ENCODE data around the gene S1PR5. TPM values are rescaled to one million over a fixed set of nuclear protein-coding genes. Genes with fewer than 3 reads are reported as not detected.

Gene S1PR5
- total and polyA plus RNA-seq, 2 experiments from 2014 or later: 4.6 to 8.0 TPM

DNA sequence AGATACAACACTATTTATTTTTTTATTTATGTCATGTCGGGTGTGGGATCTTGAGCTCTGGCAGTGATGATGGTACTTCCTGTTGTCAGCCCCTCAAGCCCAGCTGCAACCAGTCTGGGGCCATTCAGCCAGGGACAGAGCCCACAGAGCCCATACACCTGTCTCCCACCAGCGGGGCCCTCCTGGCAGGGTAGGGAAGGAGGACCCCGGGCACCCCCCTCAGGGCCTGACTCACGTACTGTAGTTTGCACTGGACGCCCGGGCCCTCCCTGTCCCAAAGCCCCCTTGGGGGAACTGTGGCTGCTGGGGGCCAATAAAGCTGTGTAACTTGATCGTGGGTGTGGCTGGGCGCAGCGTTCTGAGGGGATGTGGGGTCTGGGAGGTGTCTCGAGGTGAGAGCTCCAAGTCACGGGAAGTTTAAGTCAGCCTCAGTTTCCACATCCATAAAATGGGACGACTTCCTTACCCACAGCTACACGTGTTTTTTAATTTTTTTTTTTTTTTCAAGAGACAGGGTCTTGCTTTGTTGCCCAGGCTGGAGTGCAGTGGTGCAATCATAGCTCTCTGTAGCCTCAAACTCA, 35.9 kb upstream of the S1PR5 start:
- Histone ChIP-seq H3K4me2 (no peak overlapping the region), H3F3A (replicated peaks; ENCODE audit: low read depth) (peaks cover 30% of the 10 kb centered on the region), H4K20me1 (replicated peaks; ENCODE audit: insufficient read depth) (peaks cover 8% of the 10 kb centered on the region), H3K9me2 (ENCODE audit: insufficient read depth) (no peaks in the 10 kb centered on the region), H2AFZ (no peak overlapping the region), H3K4me1 (ENCODE audit: insufficient read depth) (no peaks in the 10 kb centered on the region), H3K36me3 (ENCODE audit: insufficient read depth) (peaks cover 16% of the 10 kb centered on the region; the same call in 1 of the 2 replicates), H3K27ac (ENCODE audit: low read depth) (no peak overlapping the region), H3K4me3 (no peak overlapping the region), H3K27me3 (ENCODE audit: insufficient read depth) (no peaks in the 10 kb centered on the region), H3K79me2 (replicated peaks; ENCODE audit: insufficient read depth) (no peaks in the 10 kb centered on the region)
- Mint-ChIP-seq H3K36me3 (ENCODE audit: low read depth) (peaks cover 87% of the 10 kb centered on the region), H3K4me1 (no peaks in the 10 kb centered on the region), H3K27me3 (ENCODE audit: insufficient read depth, low read depth, poor library complexity) (peaks cover 22% of the 10 kb centered on the region), H3K27ac (no peak overlapping the region), H3K4me3 (no peak overlapping the region), H3K9me3 (no peaks in the 10 kb centered on the region)
- TF ChIP-seq STAT1 (IDR thresholded peaks at IDR 0.05; ENCODE audit: unreplicated experiment) (no peak), POLR2AphosphoS5 (IDR thresholded peaks at IDR 0.05; ENCODE audit: low read depth) (no peak), EZH2phosphoT487 (IDR thresholded peaks at IDR 0.05; ENCODE audit: unreplicated experiment) (no peak), ETS1 (IDR thresholded peaks at IDR 0.05) (no peak), EZH2 (IDR thresholded peaks at IDR 0.05; ENCODE audit: low read depth, unreplicated experiment) (no peak), ZNF114 (CRISPR knock-in tag; IDR thresholded peaks at IDR 0.05) (no peak), JUNB (IDR thresholded peaks at IDR 0.05; ENCODE audit: unreplicated experiment) (no peak)
- ATAC-seq: no peak
- no peak for DNase-seq (ENCODE audit: low spot score)

GRCh38 chr19:10552510-10553053, 35.3 kb upstream of the S1PR5 start:
- peaks cover 22% of the 10 kb centered on the region for H3K27me3 Mint-ChIP-seq (ENCODE audit: insufficient read depth, low read depth, poor library complexity)
- no peaks in the 10 kb centered on the region for H3K9me3 Mint-ChIP-seq
- no peak overlapping the region for H3K4me3 Mint-ChIP-seq
- no peaks in the 10 kb centered on the region for H3K4me1 ChIP-seq (ENCODE audit: insufficient read depth)
- no peaks in the 10 kb centered on the region for H3K4me1 Mint-ChIP-seq
- no peak overlapping the region for H3K4me2 ChIP-seq
- H3K36me3 ChIP-seq (ENCODE audit: insufficient read depth): peaks cover 16% of the 10 kb centered on the region; the same call in 1 of the 2 replicates
- no peak overlapping the region for H3K4me3 ChIP-seq
- peak; percentile 82 for DNase-seq (ENCODE audit: low spot score)
- no peak overlapping the region for H2AFZ ChIP-seq
- H4K20me1 ChIP-seq (replicated peaks; ENCODE audit: insufficient read depth): peaks cover 8% of the 10 kb centered on the region
- peaks cover 30% of the 10 kb centered on the region for H3F3A ChIP-seq (replicated peaks; ENCODE audit: low read depth)
- peaks cover 82% of the 10 kb centered on the region for H3K36me3 Mint-ChIP-seq (ENCODE audit: low read depth)
- no peak overlapping the region for H3K27ac Mint-ChIP-seq
- H3K9me2 ChIP-seq (ENCODE audit: insufficient read depth): no peaks in the 10 kb centered on the region
- no peak for TF ChIP-seq JUNB (IDR thresholded peaks at IDR 0.05; ENCODE audit: unreplicated experiment)
- TF ChIP-seq EZH2phosphoT487 (IDR thresholded peaks at IDR 0.05; ENCODE audit: unreplicated experiment): no peak
- no peak for TF ChIP-seq ZNF114 (CRISPR knock-in tag; IDR thresholded peaks at IDR 0.05)
- no peak for TF ChIP-seq ZNF331 (CRISPR knock-in tag; IDR thresholded peaks at IDR 0.05; ENCODE audit: low read depth)
- no peak for TF ChIP-seq ETS1 (IDR thresholded peaks at IDR 0.05)
- no peak; the same call in 1 of the 2 replicates for TF ChIP-seq POLR2AphosphoS5 (IDR thresholded peaks at IDR 0.05; ENCODE audit: low read depth)
- TF ChIP-seq, protein P1, sequence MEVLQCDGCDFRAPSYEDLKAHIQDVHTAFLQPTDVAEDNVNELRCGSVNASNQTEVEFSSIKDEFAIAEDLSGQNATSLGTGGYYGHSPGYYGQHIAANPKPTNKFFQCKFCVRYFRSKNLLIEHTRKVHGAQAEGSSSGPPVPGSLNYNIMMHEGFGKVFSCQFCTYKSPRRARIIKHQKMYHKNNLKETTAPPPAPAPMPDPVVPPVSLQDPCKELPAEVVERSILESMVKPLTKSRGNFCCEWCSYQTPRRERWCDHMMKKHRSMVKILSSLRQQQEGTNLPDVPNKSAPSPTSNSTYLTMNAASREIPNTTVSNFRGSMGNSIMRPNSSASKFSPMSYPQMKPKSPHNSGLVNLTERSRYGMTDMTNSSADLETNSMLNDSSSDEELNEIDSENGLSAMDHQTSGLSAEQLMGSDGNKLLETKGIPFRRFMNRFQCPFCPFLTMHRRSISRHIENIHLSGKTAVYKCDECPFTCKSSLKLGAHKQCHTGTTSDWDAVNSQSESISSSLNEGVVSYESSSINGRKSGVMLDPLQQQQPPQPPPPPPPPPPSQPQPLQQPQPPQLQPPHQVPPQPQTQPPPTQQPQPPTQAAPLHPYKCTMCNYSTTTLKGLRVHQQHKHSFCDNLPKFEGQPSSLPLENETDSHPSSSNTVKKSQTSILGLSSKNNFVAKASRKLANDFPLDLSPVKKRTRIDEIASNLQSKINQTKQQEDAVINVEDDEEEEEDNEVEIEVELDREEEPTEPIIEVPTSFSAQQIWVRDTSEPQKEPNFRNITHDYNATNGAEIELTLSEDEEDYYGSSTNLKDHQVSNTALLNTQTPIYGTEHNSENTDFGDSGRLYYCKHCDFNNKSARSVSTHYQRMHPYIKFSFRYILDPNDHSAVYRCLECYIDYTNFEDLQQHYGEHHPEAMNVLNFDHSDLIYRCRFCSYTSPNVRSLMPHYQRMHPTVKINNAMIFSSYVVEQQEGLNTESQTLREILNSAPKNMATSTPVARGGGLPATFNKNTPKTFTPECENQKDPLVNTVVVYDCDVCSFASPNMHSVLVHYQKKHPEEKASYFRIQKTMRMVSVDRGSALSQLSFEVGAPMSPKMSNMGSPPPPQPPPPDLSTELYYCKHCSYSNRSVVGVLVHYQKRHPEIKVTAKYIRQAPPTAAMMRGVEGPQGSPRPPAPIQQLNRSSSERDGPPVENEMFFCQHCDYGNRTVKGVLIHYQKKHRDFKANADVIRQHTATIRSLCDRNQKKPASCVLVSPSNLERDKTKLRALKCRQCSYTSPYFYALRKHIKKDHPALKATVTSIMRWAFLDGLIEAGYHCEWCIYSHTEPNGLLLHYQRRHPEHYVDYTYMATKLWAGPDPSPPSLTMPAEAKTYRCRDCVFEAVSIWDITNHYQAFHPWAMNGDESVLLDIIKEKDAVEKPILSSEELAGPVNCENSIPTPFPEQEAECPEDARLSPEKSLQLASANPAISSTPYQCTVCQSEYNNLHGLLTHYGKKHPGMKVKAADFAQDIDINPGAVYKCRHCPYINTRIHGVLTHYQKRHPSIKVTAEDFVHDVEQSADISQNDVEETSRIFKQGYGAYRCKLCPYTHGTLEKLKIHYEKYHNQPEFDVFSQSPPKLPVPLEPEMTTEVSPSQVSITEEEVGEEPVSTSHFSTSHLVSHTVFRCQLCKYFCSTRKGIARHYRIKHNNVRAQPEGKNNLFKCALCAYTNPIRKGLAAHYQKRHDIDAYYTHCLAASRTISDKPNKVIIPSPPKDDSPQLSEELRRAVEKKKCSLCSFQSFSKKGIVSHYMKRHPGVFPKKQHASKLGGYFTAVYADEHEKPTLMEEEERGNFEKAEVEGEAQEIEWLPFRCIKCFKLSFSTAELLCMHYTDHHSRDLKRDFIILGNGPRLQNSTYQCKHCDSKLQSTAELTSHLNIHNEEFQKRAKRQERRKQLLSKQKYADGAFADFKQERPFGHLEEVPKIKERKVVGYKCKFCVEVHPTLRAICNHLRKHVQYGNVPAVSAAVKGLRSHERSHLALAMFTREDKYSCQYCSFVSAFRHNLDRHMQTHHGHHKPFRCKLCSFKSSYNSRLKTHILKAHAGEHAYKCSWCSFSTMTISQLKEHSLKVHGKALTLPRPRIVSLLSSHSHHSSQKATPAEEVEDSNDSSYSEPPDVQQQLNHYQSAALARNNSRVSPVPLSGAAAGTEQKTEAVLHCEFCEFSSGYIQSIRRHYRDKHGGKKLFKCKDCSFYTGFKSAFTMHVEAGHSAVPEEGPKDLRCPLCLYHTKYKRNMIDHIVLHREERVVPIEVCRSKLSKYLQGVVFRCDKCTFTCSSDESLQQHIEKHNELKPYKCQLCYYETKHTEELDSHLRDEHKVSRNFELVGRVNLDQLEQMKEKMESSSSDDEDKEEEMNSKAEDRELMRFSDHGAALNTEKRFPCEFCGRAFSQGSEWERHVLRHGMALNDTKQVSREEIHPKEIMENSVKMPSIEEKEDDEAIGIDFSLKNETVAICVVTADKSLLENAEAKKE (CRISPR knock-in tag; IDR thresholded peaks at IDR 0.05): no peak
- H3K79me2 ChIP-seq (replicated peaks; ENCODE audit: insufficient read depth): no peaks in the 10 kb centered on the region
- H3K27me3 ChIP-seq (ENCODE audit: insufficient read depth): no peaks in the 10 kb centered on the region
- peak; percentile 91 for ATAC-seq
- no peak overlapping the region for H3K27ac ChIP-seq (ENCODE audit: low read depth)
